ENCODE measurements around the gene PGS1.

PGS1 gene

GRCh38 chr17:78442648-78443218, 64.3 kb downstream of the PGS1 start:
- H4K20me1 ChIP-seq (ENCODE audit: low read depth, low read length): no peaks in the 10 kb centered on the region
- no peak overlapping the region for H3K9ac ChIP-seq (ENCODE audit: low read length)
- no peaks in the 10 kb centered on the region for H3K79me2 ChIP-seq (ENCODE audit: insufficient read depth, low read length)
- no peak for TF ChIP-seq EZH2phosphoT487 (conservative IDR thresholded peaks at IDR 0.05; ENCODE audit: low read length)
- TF ChIP-seq CTCF (IDR thresholded peaks at IDR 0.05; ENCODE audit: insufficient read depth, low read length, poor library complexity, severe bottlenecking): no peak
- H3K36me3 ChIP-seq (ENCODE audit: low read length): no peaks in the 10 kb centered on the region
- H3F3A ChIP-seq (ENCODE audit: insufficient read depth): no peaks in the 10 kb centered on the region
- no peak overlapping the region for H3K4me2 ChIP-seq (ENCODE audit: low read depth, low read length, poor library complexity, severe bottlenecking)
- H3K9me3 ChIP-seq (ENCODE audit: insufficient read depth, low read length): no peaks in the 10 kb centered on the region
- no peaks in the 10 kb centered on the region for H3K9me2 ChIP-seq (replicated peaks; ENCODE audit: insufficient read depth, low read length)
- no peaks in the 10 kb centered on the region for H3K27me3 ChIP-seq (ENCODE audit: low read length)
- H3K4me3 ChIP-seq (ENCODE audit: insufficient read depth, low read length, poor library complexity, severe bottlenecking): no peak overlapping the region
- no peak overlapping the region for H2AFZ ChIP-seq (ENCODE audit: low read depth, low read length, severe bottlenecking)
- H3K27ac ChIP-seq (ENCODE audit: low read depth, low read length): no peak overlapping the region

GRCh38 chr17:78444392-78444791, 65.9 kb downstream of the PGS1 start:
- Histone ChIP-seq H3K79me2 (ENCODE audit: insufficient read depth, low read length) (no peaks in the 10 kb centered on the region), H3K9me2 (replicated peaks; ENCODE audit: insufficient read depth, low read length) (no peaks in the 10 kb centered on the region), H3K27me3 (ENCODE audit: low read length) (no peaks in the 10 kb centered on the region), H3K36me3 (ENCODE audit: low read length) (no peaks in the 10 kb centered on the region), H3K9ac (ENCODE audit: low read length) (no peak overlapping the region), H4K20me1 (ENCODE audit: low read depth, low read length) (no peaks in the 10 kb centered on the region), H3K27ac (ENCODE audit: low read depth, low read length) (no peak overlapping the region), H2AFZ (ENCODE audit: low read depth, low read length, severe bottlenecking) (no peak overlapping the region), H3F3A (ENCODE audit: insufficient read depth) (no peaks in the 10 kb centered on the region), H3K4me2 (ENCODE audit: low read depth, low read length, poor library complexity, severe bottlenecking) (no peak overlapping the region), H3K9me3 (ENCODE audit: insufficient read depth, low read length) (no peaks in the 10 kb centered on the region), H3K4me3 (ENCODE audit: insufficient read depth, low read length, poor library complexity, severe bottlenecking) (no peak overlapping the region)
- no peak for TF ChIP-seq EZH2phosphoT487 (conservative IDR thresholded peaks at IDR 0.05; ENCODE audit: low read length)
- no peak for TF ChIP-seq CTCF (IDR thresholded peaks at IDR 0.05; ENCODE audit: insufficient read depth, low read length, poor library complexity, severe bottlenecking)

- Histone ChIP-seq H3K27ac (ENCODE audit: low read depth, low read length) (no peak overlapping the region), H3K27me3 (ENCODE audit: low read length) (no peaks in the 10 kb centered on the region), H3K79me2 (ENCODE audit: insufficient read depth, low read length) (no peaks in the 10 kb centered on the region), H3K9ac (ENCODE audit: low read length) (no peak overlapping the region), H2AFZ (ENCODE audit: low read depth, low read length, severe bottlenecking) (no peak overlapping the region), H4K20me1 (ENCODE audit: low read depth, low read length) (no peaks in the 10 kb centered on the region), H3K4me3 (ENCODE audit: insufficient read depth, low read length, poor library complexity, severe bottlenecking) (no peak overlapping the region), H3K36me3 (ENCODE audit: low read length) (no peaks in the 10 kb centered on the region), H3K4me2 (ENCODE audit: low read depth, low read length, poor library complexity, severe bottlenecking) (no peak overlapping the region), H3F3A (ENCODE audit: insufficient read depth) (no peaks in the 10 kb centered on the region), H3K9me3 (ENCODE audit: insufficient read depth, low read length) (no peaks in the 10 kb centered on the region), H3K9me2 (replicated peaks; ENCODE audit: insufficient read depth, low read length) (no peaks in the 10 kb centered on the region)
- TF ChIP-seq EZH2phosphoT487 (conservative IDR thresholded peaks at IDR 0.05; ENCODE audit: low read length) (no peak), CTCF (IDR thresholded peaks at IDR 0.05; ENCODE audit: insufficient read depth, low read length, poor library complexity, severe bottlenecking) (no peak)
These were observed 68.4 kb downstream of the PGS1 start for GRCh38 chr17:78446833-78447232.
